ENCODE measurements around the gene ZP1. TPM values are rescaled to one million over a fixed set of nuclear protein-coding genes. Genes with fewer than 3 reads are reported as not detected.

ZP1 gene
- total RNA-seq, 4 donors from 2014 or later, result 2.1 TPM; not detected in 3

DNA sequence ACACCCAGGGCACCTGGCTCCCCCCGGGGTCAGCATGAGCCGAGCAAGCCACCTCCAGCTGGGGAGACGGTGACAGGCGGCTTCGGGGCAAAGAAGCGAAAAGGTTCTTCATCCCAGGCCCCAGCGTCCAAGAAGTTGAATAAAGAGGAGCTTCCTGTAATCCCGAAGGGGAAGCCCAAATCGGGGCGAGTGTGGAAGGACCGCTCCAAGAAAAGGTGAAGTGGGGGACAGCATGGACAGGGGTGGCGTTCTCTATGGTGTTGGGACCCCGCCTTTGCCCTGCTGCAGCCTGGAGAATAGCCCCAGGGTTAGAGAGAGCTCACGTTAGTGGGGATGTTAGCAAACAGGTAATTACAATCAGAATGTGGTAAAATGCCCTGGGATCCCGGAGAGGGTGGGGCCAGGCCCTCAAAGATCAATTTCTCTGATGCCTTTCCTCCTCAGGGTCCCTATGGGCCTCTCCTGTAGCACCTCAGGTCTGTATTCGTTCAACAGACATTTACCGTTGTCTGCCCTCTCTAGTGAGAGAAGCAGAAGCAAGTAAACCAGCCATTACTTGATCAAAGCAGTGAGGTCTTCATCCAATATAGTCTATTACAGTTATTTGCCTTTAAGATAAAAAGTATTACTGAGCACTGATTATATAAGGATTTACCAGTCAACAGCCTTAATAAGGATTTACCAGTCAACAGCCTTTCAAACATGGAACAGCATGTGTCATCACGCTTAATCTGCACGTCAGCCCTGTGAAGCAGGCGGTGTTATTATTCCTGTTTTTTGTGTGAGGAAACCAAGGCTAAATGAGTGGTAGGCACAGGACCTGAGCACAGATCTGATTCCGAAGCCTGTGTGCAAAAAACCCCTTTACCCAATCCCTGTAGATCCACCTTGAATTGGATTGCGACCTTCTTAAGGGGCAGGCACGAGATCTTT is 24.4 kb upstream of the ZP1 start:
- H3K4me3 ChIP-seq, result peak overlapping the region; percentile 73 to 85 (median 78)
- no peaks in the 10 kb centered on the region for H3K9me3 ChIP-seq
- peak overlapping the region; percentile 15 to 74 (median 52) for H3K27ac ChIP-seq
- H3K36me3 ChIP-seq, result peaks cover 0 to 3% (median 0%) of the 10 kb centered on the region in 3 donors
- no peaks in the 10 kb centered on the region for H3K27me3 ChIP-seq
- peaks cover 0 to 44% (median 12%) of the 10 kb centered on the region in 4 donors for H3K4me1 ChIP-seq
- TF ChIP-seq POLR2A (IDR thresholded peaks at IDR 0.05), result no peak
- TF ChIP-seq, protein P1, sequence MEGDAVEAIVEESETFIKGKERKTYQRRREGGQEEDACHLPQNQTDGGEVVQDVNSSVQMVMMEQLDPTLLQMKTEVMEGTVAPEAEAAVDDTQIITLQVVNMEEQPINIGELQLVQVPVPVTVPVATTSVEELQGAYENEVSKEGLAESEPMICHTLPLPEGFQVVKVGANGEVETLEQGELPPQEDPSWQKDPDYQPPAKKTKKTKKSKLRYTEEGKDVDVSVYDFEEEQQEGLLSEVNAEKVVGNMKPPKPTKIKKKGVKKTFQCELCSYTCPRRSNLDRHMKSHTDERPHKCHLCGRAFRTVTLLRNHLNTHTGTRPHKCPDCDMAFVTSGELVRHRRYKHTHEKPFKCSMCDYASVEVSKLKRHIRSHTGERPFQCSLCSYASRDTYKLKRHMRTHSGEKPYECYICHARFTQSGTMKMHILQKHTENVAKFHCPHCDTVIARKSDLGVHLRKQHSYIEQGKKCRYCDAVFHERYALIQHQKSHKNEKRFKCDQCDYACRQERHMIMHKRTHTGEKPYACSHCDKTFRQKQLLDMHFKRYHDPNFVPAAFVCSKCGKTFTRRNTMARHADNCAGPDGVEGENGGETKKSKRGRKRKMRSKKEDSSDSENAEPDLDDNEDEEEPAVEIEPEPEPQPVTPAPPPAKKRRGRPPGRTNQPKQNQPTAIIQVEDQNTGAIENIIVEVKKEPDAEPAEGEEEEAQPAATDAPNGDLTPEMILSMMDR (IDR thresholded peaks at IDR 0.05), result no peak
- peak in 1 of 3 donors; percentile 57 for DNase-seq

- H3K9me3 ChIP-seq, result no peaks in the 10 kb centered on the region
- TF ChIP-seq POLR2A (IDR thresholded peaks at IDR 0.05), result no peak
- DNase-seq, result no peak
- H3K27me3 ChIP-seq, result no peaks in the 10 kb centered on the region
- H3K4me1 ChIP-seq, result peaks cover 0 to 44% (median 12%) of the 10 kb centered on the region in 4 donors
- H3K36me3 ChIP-seq, result peaks cover 0 to 14% (median 0%) of the 10 kb centered on the region in 3 donors
- H3K27ac ChIP-seq, result no peak overlapping the region
- H3K4me3 ChIP-seq, result peak overlapping the region in 2 of 4 donors; percentile 73 to 82
Measured at GRCh38 chr11:60844045-60844869, 23.1 kb upstream of the ZP1 start.

DNA sequence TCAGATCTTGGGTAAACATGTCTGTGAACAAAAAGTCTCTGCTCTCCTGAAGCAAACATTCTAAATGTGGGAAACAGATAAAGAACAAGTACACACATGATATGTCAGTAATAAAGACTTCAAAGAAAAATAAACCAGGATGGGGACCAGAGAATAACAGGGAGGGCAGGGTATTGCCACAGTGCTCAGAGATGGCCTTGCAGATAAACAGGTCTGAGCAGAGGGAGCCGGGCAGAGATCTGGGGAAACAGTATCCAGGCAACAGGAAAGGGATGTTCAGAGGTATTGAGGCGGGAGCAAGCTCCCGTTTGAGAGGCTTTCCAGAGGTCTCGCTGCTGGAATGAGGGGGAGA is 22.5 kb upstream of the ZP1 start:
- Histone ChIP-seq H3K36me3 (peaks cover 0 to 20% (median 0%) of the 10 kb centered on the region in 3 donors), H3K4me3 (no peak overlapping the region), H3K27ac (no peak overlapping the region), H3K27me3 (no peaks in the 10 kb centered on the region), H3K4me1 (peaks cover 0 to 44% (median 12%) of the 10 kb centered on the region in 4 donors), H3K9me3 (no peaks in the 10 kb centered on the region)
- DNase-seq, result no peak
- TF ChIP-seq, protein P1 (IDR thresholded peaks at IDR 0.05), result no peak
- TF ChIP-seq POLR2A (IDR thresholded peaks at IDR 0.05), result no peak

GRCh38 chr11:60845338-60845737 is 22.0 kb upstream of the ZP1 start:
- Histone ChIP-seq H3K27ac (no peak overlapping the region), H3K4me1 (peaks cover 0 to 44% (median 12%) of the 10 kb centered on the region in 4 donors), H3K36me3 (peaks cover 0 to 25% (median 0%) of the 10 kb centered on the region in 3 donors), H3K9me3 (no peaks in the 10 kb centered on the region), H3K27me3 (no peaks in the 10 kb centered on the region), H3K4me3 (no peak overlapping the region)
- no peak for TF ChIP-seq POLR2A (IDR thresholded peaks at IDR 0.05)
- TF ChIP-seq, protein P1 (IDR thresholded peaks at IDR 0.05), result no peak
- DNase-seq, result no peak

DNA sequence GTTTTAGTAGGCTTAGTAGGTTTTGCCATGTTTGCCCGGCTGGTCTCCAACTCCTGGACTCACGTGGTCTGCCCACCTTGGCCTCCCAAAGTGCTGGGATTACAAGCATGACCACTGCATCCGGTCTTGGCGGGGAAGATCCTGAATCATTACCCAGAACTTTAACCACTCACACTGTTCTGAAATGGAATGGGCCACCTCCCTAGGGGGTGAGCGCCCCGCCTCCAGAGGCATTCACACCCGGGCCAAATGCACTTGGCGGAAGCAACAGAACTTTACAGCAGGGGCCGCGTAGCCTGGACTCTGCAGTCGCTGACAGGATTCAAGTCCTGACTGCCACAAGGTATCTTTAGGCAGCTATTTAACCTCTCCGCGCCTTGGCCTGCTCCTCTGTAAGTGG is 20.1 kb upstream of the ZP1 start:
- DNase-seq, result no peak
- peaks cover 0 to 36% (median 8%) of the 10 kb centered on the region in 4 donors for H3K4me1 ChIP-seq
- H3K36me3 ChIP-seq, result peaks cover 0 to 29% (median 0%) of the 10 kb centered on the region in 3 donors
- H3K4me3 ChIP-seq, result no peak overlapping the region
- H3K9me3 ChIP-seq, result no peaks in the 10 kb centered on the region
- TF ChIP-seq, protein P1 (IDR thresholded peaks at IDR 0.05), result no peak
- TF ChIP-seq POLR2A (IDR thresholded peaks at IDR 0.05), result no peak
- no peaks in the 10 kb centered on the region for H3K27me3 ChIP-seq
- no peak overlapping the region for H3K27ac ChIP-seq

Measured in Peyer's patch (tissue), 4 donors.